Measurements from ENCODE around the gene IGFBP5. TPM values are rescaled to one million over a fixed set of nuclear protein-coding genes. Genes with fewer than 3 reads are reported as not detected.

IGFBP5 gene
- total and polyA plus RNA-seq, 10 of the 15 experiments (the other 5 are each of a cell fraction or from before 2014, with no cell fraction given): 2.8 TPM; not detected in 9

GRCh38 chr2:216653093-216653799 is 42.1 kb downstream of the IGFBP5 start:
- Histone ChIP-seq H3K9ac (ENCODE audit: control insufficient read depth, insufficient read depth, low read length) (no peak overlapping the region), H3K9me3 (replicated peaks; ENCODE audit: control insufficient read depth, insufficient read depth, low read length) (no peaks in the 10 kb centered on the region; the same call in 2 of the 3 replicates), H3K4me1 (ENCODE audit: control insufficient read depth, insufficient read depth, low read length) (no peaks in the 10 kb centered on the region), H3K79me2 (ENCODE audit: control insufficient read depth, insufficient read depth, low read length) (no peaks in the 10 kb centered on the region), H2AFZ (ENCODE audit: control insufficient read depth, low read depth, low read length) (no peak overlapping the region), H3K4me2 (ENCODE audit: control insufficient read depth, insufficient read depth) (no peak overlapping the region), H3K27me3 (replicated peaks in 1 of 2; ENCODE audit: control insufficient read depth in 2 of 2, insufficient read depth in 2 of 2, low read length in 1 of 2) (peaks cover 0 to 3% of the 10 kb centered on the region in 2 experiments; a peak in 1 of 4 replicates), H3K4me3 (no peak overlapping the region), H4K20me1 (ENCODE audit: control insufficient read depth, insufficient read depth) (no peaks in the 10 kb centered on the region), H3K27ac (ENCODE audit: control insufficient read depth, insufficient read depth) (no peak overlapping the region), H3K36me3 (ENCODE audit: control insufficient read depth in 2 of 2, insufficient read depth in 2 of 2, low read length in 1 of 2) (no peaks in the 10 kb centered on the region)
- TF ChIP-seq TCF3 (IDR thresholded peaks at IDR 0.05; ENCODE audit: borderline replicate concordance, insufficient read depth, low read depth, low read length) (no peak), EED (IDR thresholded peaks at IDR 0.05; ENCODE audit: low read depth) (no peak), TCF12 (IDR thresholded peaks at IDR 0.05; ENCODE audit: low read depth, low read length) (no peak), CEBPB (IDR thresholded peaks at IDR 0.05; ENCODE audit: borderline replicate concordance in 1 of 2, low read depth in 2 of 2, low read length in 2 of 2) (no peak), RUNX3 (IDR thresholded peaks at IDR 0.05; ENCODE audit: low read length) (no peak), BCL3 (IDR thresholded peaks at IDR 0.05; ENCODE audit: borderline replicate concordance, insufficient read depth, low read depth, low read length, poor library complexity, severe bottlenecking) (no peak), RELA (IDR thresholded peaks at IDR 0.05; ENCODE audit: borderline replicate concordance, partially characterized antibody) (no peak)
- ChIA-PET SMC1A (ENCODE audit: uncharacterized antibody, unreplicated experiment) (interaction anchor here (2.6 kb wide), 1 partner anchor 13 kb away, joined by 13 read pairs; no protein-coding TSS in a partner anchor), POLR2A (no interaction called here), CTCF (interaction anchor here (1.0 to 6.0 kb wide), 4 partner anchors 14 to 137 kb away, joined by 3 to 42 read pairs (median 4); no protein-coding TSS in a partner anchor), RAD21 (ENCODE audit: unreplicated experiment) (interaction anchor here (3.2 kb wide), 1 partner anchor 134 kb away, joined by 11 read pairs; no protein-coding TSS in a partner anchor)
- FAIRE-seq: no peak
- ATAC-seq: no peak
- DNase-seq (ENCODE audit: low read depth, low spot score): no peak
- BruUV-seq (replicated peaks): no TSS peak
- WGBS (ENCODE audit: insufficient coverage, insufficient replicate concordance, low lambda C conversion rate, missing lambda C conversion rate): 0% methylated on average over 4 of the region's 4 CpGs
- intact Hi-C loops (cut with micrococcal nuclease; ENCODE audit: unreplicated experiment) (no loop called here), in situ Hi-C loops (cut with MboI) (no loop called here)

All from GM12878 (cell line).